Inferior parietal cortex (tissue), 1 donor: ENCODE measurements around the gene SRCIN1.
"Not testable (repeated sequence)": the region's sequence is repeated elsewhere in the genome, so short reads cannot be mapped to it uniquely, and the experiment has no call there.

Source experiments
- DNase-seq: peaks from one replicate; pipeline ENCODE4 v3.0.0-alpha.2; 2016; ENCODE audit errors: extremely low spot score

SRCIN1 gene

GRCh38 chr17:38543403-38544174 lies 62.2 kb downstream of the SRCIN1 start:
- no peak for DNase-seq

GRCh38 chr17:38542286-38542685 lies 63.5 kb downstream of the SRCIN1 start:
- DNase-seq, result no peak

GRCh38 chr17:38541281-38541680 lies 64.5 kb downstream of the SRCIN1 start:
- no peak for DNase-seq

- DNase-seq, result no peak
Measured at GRCh38 chr17:38540514-38541045, 65.2 kb downstream of the SRCIN1 start.

- DNase-seq, result no peak
Measured at GRCh38 chr17:38539386-38539785, 66.4 kb downstream of the SRCIN1 start.

- DNase-seq, result no peak
Measured at GRCh38 chr17:38538906-38539305, 66.8 kb downstream of the SRCIN1 start.

- no peak for DNase-seq
Measured at GRCh38 chr17:38536661-38537060, 69.1 kb downstream of the SRCIN1 start.

GRCh38 chr17:38535886-38536285 lies 69.9 kb downstream of the SRCIN1 start:
- no peak for DNase-seq

GRCh38 chr17:38534498-38534885 lies 71.3 kb downstream of the SRCIN1 start:
- DNase-seq, result no peak

- no peak for DNase-seq
Measured at GRCh38 chr17:38533866-38534497, 71.8 kb downstream of the SRCIN1 start.

GRCh38 chr17:38533241-38533640 lies 72.5 kb downstream of the SRCIN1 start:
- no peak for DNase-seq

GRCh38 chr17:38532451-38532850 lies 73.3 kb downstream of the SRCIN1 start:
- DNase-seq, result no peak

GRCh38 chr17:38531761-38532160 lies 74.0 kb downstream of the SRCIN1 start:
- not testable (repeated sequence) for DNase-seq

GRCh38 chr17:38530856-38531255 lies 74.9 kb downstream of the SRCIN1 start:
- DNase-seq, result not testable (repeated sequence)

- DNase-seq, result not testable (repeated sequence)
Measured at GRCh38 chr17:38528141-38528540, 77.6 kb downstream of the SRCIN1 start.

- not testable (repeated sequence) for DNase-seq
Measured at GRCh38 chr17:38526526-38526925, 79.2 kb downstream of the SRCIN1 start.

GRCh38 chr17:38512473-38513058 lies 93.2 kb downstream of the SRCIN1 start:
- DNase-seq, result no peak

- DNase-seq, result no peak
Measured at GRCh38 chr17:38511150-38512108, 94.3 kb downstream of the SRCIN1 start.

- no peak for DNase-seq
Measured at GRCh38 chr17:38510421-38511149, 95.2 kb downstream of the SRCIN1 start.

- no peak for DNase-seq
Measured at GRCh38 chr17:38509772-38510420, 95.9 kb downstream of the SRCIN1 start.
